Ectodermal cell (in vitro differentiated cells): Measurements from ENCODE around the gene TMEM131L.
"Not testable (repeated sequence)": the region's sequence is repeated elsewhere in the genome, so short reads cannot be mapped to it uniquely, and the experiment has no call there.

ENCODE experiments used
- H3K27ac ChIP-seq: 2 replicates; pipeline ENCODE4 v1.7.0; 2013; ENCODE audit warnings: mild to moderate bottlenecking, low read depth, low read length; ENCODE audit not compliant: insufficient read depth, poor library complexity, severe bottlenecking
- H3K27me3 ChIP-seq: 2 replicates; pipeline ENCODE4 v1.7.0; 2013; ENCODE audit warnings: mild to moderate bottlenecking, low read length; ENCODE audit not compliant: insufficient read depth, control insufficient read depth, poor library complexity, severe bottlenecking
- H3K36me3 ChIP-seq: one replicate; pipeline ENCODE4 v1.7.0; 2013; ENCODE audit warnings: low read length; ENCODE audit not compliant: control insufficient read depth, insufficient read depth
- H3K4me1 ChIP-seq: one replicate; pipeline ENCODE4 v1.7.0; 2013; ENCODE audit warnings: low read length; ENCODE audit not compliant: control insufficient read depth, insufficient read depth
- H3K4me3 ChIP-seq: 2 replicates; pipeline ENCODE4 v1.7.0; 2013; ENCODE audit warnings: low read depth, low read length, control low read depth; ENCODE audit not compliant: insufficient read depth
- H3K9me3 ChIP-seq: 2 replicates; pipeline ENCODE4 v1.7.0; 2013; ENCODE audit warnings: mild to moderate bottlenecking, low read length, moderate library complexity; ENCODE audit not compliant: control insufficient read depth
- WGBS, 2 experiments: methylation state at CpG; one replicate each; pipeline ENCODE4 v1.1.7; 2013; ENCODE audit warnings: missing lambda C conversion rate in 2 of 2; 5-methylcytosine and 5-hydroxymethylcytosine counted together

TMEM131L gene

GRCh38 chr4:153542131-153542530 lies 76.0 kb downstream of the TMEM131L start:
- Histone ChIP-seq H3K4me1 (peaks cover 11% of the 10 kb centered on the region), H3K27me3 (no peaks in the 10 kb centered on the region), H3K9me3 (no peaks in the 10 kb centered on the region), H3K4me3 (no peak overlapping the region), H3K27ac (no peak overlapping the region), H3K36me3 (no peaks in the 10 kb centered on the region)
- 88 to 89% methylated on average over 6 of the region's 6 CpGs for WGBS, 2 experiments

- H3K36me3 ChIP-seq = no peaks in the 10 kb centered on the region
- H3K4me3 ChIP-seq = no peak overlapping the region
- H3K27ac ChIP-seq = no peak overlapping the region
- 91 to 93% methylated on average over 6 of the region's 6 CpGs for WGBS, 2 experiments
- H3K4me1 ChIP-seq = peaks cover 11% of the 10 kb centered on the region
- no peaks in the 10 kb centered on the region for H3K27me3 ChIP-seq
- H3K9me3 ChIP-seq = no peaks in the 10 kb centered on the region
These were observed 76.7 kb downstream of the TMEM131L start for GRCh38 chr4:153542834-153543233.

GRCh38 chr4:153543351-153543750 lies 77.2 kb downstream of the TMEM131L start:
- WGBS, 2 experiments = 91 to 96% methylated on average over 6 of the region's 6 CpGs
- peaks cover 6% of the 10 kb centered on the region for H3K4me1 ChIP-seq
- no peak overlapping the region for H3K4me3 ChIP-seq
- H3K36me3 ChIP-seq = no peaks in the 10 kb centered on the region
- no peak overlapping the region for H3K27ac ChIP-seq
- H3K9me3 ChIP-seq = no peaks in the 10 kb centered on the region
- H3K27me3 ChIP-seq = no peaks in the 10 kb centered on the region

GRCh38 chr4:153545822-153546221 lies 79.7 kb downstream of the TMEM131L start:
- Histone ChIP-seq H3K4me1 (no peaks in the 10 kb centered on the region), H3K27ac (no peak overlapping the region), H3K36me3 (no peaks in the 10 kb centered on the region), H3K27me3 (no peaks in the 10 kb centered on the region), H3K4me3 (no peak overlapping the region), H3K9me3 (no peaks in the 10 kb centered on the region)
- 93 to 95% methylated on average over 5 to 7 of the region's 8 CpGs for WGBS, 2 experiments

GRCh38 chr4:153546280-153546679 lies 80.1 kb downstream of the TMEM131L start:
- H3K36me3 ChIP-seq = no peaks in the 10 kb centered on the region
- H3K27ac ChIP-seq = no peak overlapping the region
- no peaks in the 10 kb centered on the region for H3K27me3 ChIP-seq
- 91 to 98% methylated on average over 3 of the region's 3 CpGs for WGBS, 2 experiments
- H3K4me3 ChIP-seq = no peak overlapping the region
- H3K9me3 ChIP-seq = no peaks in the 10 kb centered on the region
- H3K4me1 ChIP-seq = no peaks in the 10 kb centered on the region

GRCh38 chr4:153547520-153547919 lies 81.4 kb downstream of the TMEM131L start:
- WGBS, 2 experiments = 89 to 93% methylated on average over 5 of the region's 5 CpGs
- no peak overlapping the region for H3K27ac ChIP-seq
- no peaks in the 10 kb centered on the region for H3K36me3 ChIP-seq
- no peaks in the 10 kb centered on the region for H3K9me3 ChIP-seq
- H3K27me3 ChIP-seq = no peaks in the 10 kb centered on the region
- no peak overlapping the region for H3K4me3 ChIP-seq
- no peaks in the 10 kb centered on the region for H3K4me1 ChIP-seq

- H3K4me1 ChIP-seq, H3K9me3 ChIP-seq: not testable (repeated sequence)
- WGBS, 2 experiments = 92 to 93% methylated on average over 3 of the region's 3 CpGs
These were observed 82.7 kb downstream of the TMEM131L start for GRCh38 chr4:153548907-153549306.

GRCh38 chr4:153549405-153549804 lies 83.2 kb downstream of the TMEM131L start:
- no peak overlapping the region for H3K27ac ChIP-seq
- no peak overlapping the region for H3K4me3 ChIP-seq
- H3K9me3 ChIP-seq = no peaks in the 10 kb centered on the region
- no peaks in the 10 kb centered on the region for H3K4me1 ChIP-seq
- no peaks in the 10 kb centered on the region for H3K36me3 ChIP-seq
- H3K27me3 ChIP-seq = no peaks in the 10 kb centered on the region
- 92 to 100% methylated on average over 1 of the region's 1 CpG for WGBS, 2 experiments

More at GRCh38 chr4:153548907-153549306, 82.7 kb downstream of the TMEM131L start:
- not testable (repeated sequence) for H3K36me3 ChIP-seq, H3K27ac ChIP-seq, H3K4me3 ChIP-seq, H3K27me3 ChIP-seq

- WGBS, 2 experiments = 78 to 84% methylated on average over 5 to 6 of the region's 6 CpGs
- Histone ChIP-seq H3K27ac (no peak overlapping the region), H3K27me3 (no peaks in the 10 kb centered on the region)
These were observed 87.1 kb downstream of the TMEM131L start for GRCh38 chr4:153553155-153553818.

GRCh38 chr4:153553819-153554170 lies 87.6 kb downstream of the TMEM131L start:
- Histone ChIP-seq H3K36me3 (no peaks in the 10 kb centered on the region), H3K4me3 (no peak overlapping the region), H3K4me1 (no peaks in the 10 kb centered on the region), H3K27ac (no peak overlapping the region), H3K27me3 (no peaks in the 10 kb centered on the region), H3K9me3 (no peaks in the 10 kb centered on the region)

More at GRCh38 chr4:153553155-153553818, 87.1 kb downstream of the TMEM131L start:
- Histone ChIP-seq H3K4me3 (no peak overlapping the region), H3K36me3 (no peaks in the 10 kb centered on the region), H3K4me1 (no peaks in the 10 kb centered on the region), H3K9me3 (no peaks in the 10 kb centered on the region)
